ENCODE measurements around the gene GRIA1.

GRIA1 gene

DNA sequence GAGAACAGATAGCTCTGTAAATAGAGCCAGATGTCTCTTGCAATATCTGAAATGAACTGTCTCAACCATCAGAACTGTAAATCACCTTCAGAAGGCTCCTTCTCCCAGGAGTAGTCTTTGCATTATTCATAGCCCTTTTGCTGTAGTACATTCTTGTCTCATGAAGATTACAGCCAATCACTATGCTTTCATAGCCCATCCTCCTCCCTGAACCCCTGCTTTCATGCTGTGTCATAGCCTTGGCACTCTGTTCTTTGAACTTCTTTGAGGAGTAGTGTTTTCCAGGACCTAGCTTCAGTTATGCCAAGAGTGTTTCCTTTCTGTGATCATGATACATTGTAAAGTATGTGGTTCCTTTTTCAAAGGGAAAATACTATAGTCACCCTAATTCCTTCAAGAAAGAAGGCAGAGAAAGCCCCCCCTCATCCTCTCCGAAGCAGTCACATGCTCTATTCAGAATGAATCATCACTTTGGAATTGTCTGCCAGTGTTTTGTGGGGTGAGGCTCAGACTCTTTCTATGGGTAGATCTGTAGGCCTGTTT, 61.1 kb downstream of the GRIA1 start:
- DNase-seq (ENCODE audit: low spot score) = peak; percentile 21

DNA sequence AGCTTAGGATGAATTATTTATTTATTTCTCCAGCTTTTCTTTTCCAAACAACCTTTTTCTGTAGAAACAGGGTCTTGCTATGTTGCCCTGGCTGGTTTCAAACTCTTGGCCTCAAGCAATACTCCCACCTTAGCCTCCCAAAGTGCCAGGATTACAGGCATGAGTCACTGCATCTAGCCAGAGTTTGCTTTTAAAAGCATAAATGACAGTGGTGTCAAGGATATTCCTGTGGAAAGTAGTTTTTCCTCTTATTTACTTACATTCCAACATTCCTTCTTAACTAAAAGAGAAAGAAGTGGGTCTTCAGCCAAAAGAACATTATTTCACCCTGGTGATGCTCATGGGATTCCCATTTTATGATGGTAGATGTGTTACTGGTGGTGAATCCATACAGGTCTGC, 62.4 kb downstream of the GRIA1 start:
- DNase-seq (ENCODE audit: low spot score) = no peak

DNA sequence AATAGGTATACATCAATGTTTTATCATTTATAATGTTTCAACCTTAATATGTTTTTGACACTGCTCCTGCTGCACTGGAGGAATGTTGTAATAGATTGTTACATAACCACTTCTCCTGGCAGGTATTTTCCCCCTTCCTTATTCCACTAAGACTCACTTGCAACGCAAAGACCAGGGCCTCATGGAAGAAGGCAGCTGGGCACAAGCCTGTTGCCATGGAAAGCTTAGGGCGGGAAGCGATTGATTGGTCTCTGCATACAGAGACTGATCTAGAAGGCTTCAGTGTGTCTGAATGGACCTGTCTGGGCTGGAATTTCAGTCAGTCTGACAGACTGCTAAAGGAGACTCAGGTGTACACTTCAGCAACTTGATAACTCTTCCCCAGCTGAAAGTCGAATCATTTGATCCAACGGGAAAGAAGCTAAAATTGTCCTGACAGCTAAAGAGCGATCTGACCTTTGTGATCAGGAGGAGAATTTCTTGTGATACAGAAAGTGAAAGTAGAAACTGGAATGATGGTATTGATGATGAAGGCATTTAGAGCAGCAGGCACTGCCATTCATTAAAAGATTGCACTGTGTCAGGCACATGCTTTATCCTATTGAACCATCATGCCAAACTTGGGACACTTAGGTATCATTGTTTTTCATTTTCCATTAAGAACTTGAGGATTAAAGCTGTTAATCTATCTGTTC, 65.1 kb downstream of the GRIA1 start:
- no peak for DNase-seq (ENCODE audit: low spot score)

DNA sequence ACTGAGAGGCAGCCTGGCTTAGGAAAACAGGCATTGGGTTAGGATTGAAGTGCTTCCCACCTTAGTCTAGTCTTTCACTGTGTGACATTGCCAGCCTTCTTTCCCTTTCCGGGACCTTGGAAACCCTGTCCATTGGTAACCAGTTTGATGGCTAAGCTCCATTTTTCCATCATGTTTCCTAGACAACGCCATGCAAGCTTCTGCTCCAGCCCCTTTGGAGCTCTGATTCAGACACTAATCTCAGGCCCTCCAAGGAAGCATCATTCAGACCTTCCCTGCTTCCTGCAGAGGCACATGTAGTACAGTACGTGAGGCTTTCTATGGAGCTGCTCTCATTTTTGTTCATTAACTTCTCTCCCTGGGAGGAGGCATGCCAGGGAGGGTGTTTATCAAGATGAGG, 68.5 kb downstream of the GRIA1 start:
- DNase-seq (ENCODE audit: low spot score) = no peak

- DNase-seq (ENCODE audit: low spot score) = no peak
Measured at GRCh38 chr5:153559926-153560325, 69.5 kb downstream of the GRIA1 start.

- no peak for DNase-seq (ENCODE audit: low spot score)
Measured at GRCh38 chr5:153562189-153562588, 71.7 kb downstream of the GRIA1 start.

GRCh38 chr5:153565822-153566221, 75.4 kb downstream of the GRIA1 start:
- no peak for DNase-seq (ENCODE audit: low spot score)

DNA sequence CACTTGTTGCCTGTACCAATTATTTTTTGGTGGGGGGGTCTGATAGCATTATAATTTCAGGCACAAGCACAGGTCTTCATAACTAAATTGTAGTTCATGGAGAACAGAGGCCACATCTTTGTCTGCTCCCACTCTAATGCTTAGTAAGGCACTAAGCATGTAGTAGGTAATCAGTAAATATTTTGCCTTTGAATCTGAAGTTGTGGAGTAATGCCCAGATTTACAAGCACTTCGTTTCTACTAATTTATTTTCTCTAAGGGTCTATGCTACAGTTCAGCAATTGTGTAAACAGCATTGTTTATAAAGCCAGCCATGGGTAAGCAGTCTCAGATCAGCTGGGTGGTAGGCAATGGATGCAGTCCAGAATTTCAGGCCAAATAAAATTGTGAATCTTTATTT, 78.6 kb downstream of the GRIA1 start:
- DNase-seq (ENCODE audit: low spot score) = no peak

- no peak for DNase-seq (ENCODE audit: low spot score)
Measured at GRCh38 chr5:153571162-153571561, 80.7 kb downstream of the GRIA1 start.

GRCh38 chr5:153572411-153573145, 82.1 kb downstream of the GRIA1 start:
- DNase-seq (ENCODE audit: low spot score) = no peak

GRCh38 chr5:153573326-153574033, 83.0 kb downstream of the GRIA1 start:
- DNase-seq (ENCODE audit: low spot score) = no peak

GRCh38 chr5:153584126-153584959, 93.9 kb downstream of the GRIA1 start:
- DNase-seq (ENCODE audit: low spot score) = no peak

- no peak for DNase-seq (ENCODE audit: low spot score)
Measured at GRCh38 chr5:153584960-153585359, 94.5 kb downstream of the GRIA1 start.

- DNase-seq (ENCODE audit: low spot score) = no peak
Measured at GRCh38 chr5:153585622-153586277, 95.3 kb downstream of the GRIA1 start.

DNA sequence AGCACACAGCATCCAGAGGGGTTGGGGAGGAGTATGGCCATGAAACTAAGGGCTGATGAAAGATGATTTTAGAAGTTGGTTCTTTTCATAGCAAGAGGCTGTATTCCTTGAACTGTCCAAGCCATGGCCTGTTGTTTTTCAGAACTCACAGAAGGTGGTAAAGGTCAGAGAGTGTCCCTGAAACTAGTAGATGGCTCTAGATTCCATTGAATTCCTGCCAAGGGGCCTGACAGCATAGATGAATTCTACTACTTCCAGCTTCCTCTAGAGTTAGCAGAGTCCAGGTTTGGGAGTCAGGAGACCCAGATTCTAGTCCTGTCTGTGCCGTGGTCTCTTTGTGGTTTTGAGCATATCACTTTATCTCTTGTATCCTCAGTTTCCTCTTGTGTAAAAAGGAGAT, 101.6 kb downstream of the GRIA1 start:
- DNase-seq (ENCODE audit: low spot score) = no peak

DNA sequence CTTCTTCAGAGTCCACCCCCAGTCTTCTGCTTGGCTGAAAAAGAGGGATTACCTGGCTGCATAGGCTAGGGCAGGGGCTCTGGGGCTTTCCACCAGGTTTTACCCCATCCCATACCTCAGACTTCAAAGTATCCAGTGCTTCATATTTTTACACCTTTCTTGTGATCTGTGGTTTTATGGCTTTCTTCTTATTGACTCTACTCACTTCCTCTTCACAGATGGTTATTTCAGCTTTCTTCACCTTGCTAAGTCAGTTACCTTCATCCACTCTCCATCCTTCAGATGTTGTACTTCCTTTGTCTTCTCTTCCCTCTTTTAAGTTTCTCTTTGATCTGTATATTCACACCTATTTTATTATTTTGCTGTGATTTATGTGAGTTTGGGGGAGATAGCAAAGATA, 104.3 kb downstream of the GRIA1 start:
- no peak for DNase-seq (ENCODE audit: low spot score)

- DNase-seq (ENCODE audit: low spot score) = no peak
Measured at GRCh38 chr5:153598099-153598498, 107.6 kb downstream of the GRIA1 start.

- no peak for DNase-seq (ENCODE audit: low spot score)
Measured at GRCh38 chr5:153601377-153601776, 110.9 kb downstream of the GRIA1 start.

DNA sequence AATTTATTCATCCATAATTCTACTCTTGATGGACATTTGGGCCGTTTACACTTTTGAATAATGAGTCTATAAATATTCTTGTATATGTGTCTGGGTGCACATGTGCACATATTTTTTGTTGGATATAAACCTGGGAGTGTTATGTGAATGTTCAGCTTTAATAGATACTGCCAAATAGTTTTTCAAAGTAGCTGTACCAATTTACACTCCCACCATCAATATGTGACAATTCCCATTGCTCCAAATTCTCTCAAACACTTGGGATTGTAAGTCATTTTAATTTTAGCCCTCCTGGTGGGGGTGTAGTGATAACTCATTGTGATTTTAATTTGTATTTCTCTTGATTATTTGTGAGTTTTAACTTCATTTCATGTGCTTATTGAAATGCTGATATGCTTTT, 114.9 kb downstream of the GRIA1 start:
- DNase-seq (ENCODE audit: low spot score) = no peak

GRCh38 chr5:153610009-153610408, 119.5 kb downstream of the GRIA1 start:
- DNase-seq (ENCODE audit: low spot score) = no peak

DNA sequence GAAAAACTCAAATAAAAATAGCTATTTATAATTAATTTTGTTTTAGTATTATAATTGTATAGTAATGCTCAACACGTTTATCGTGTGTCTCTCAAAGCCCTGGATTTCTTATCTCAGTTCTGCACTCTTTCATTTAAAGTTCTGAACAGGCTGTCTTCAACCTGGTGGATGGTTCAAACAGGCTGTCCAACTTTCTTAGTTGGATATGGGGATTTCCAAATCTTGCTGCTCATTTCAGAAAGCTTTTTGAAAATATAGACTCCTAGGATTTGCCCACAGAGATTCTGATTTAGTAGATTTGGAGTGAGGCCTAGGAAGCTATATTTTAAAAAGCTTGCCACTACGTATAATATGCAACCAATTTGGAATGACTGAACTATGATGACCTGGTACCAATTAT, 120.3 kb downstream of the GRIA1 start:
- no peak for DNase-seq (ENCODE audit: low spot score)

Data from globus pallidus (tissue), 1 donor.